SH-SY5Y (cell line): ENCODE results near the gene ANAPC16.

Experiments used
- GATA2 ChIP-seq: IDR thresholded peaks from 2 replicates; pipeline ENCODE4 v1.6.1; 2011; ENCODE audit warnings: mild to moderate bottlenecking, low read depth, low read length
- GATA3 ChIP-seq: IDR thresholded peaks from 2 replicates; pipeline ENCODE4 v1.6.1; 2011; ENCODE audit warnings: low read depth, mild to moderate bottlenecking, low read length, moderate library complexity

- TF ChIP-seq GATA2 (no peak), GATA3 (no peak)
Measured at GRCh38 chr10:72206511-72207229, 9.1 kb upstream of the ANAPC16 start.
